Measurements from ENCODE around the gene RAB37. TPM values are rescaled to one million over a fixed set of nuclear protein-coding genes. Genes with fewer than 3 reads are reported as not detected.
A peak's percentile ranks its signal among the peaks of the same experiment; 100 is the strongest.

RAB37 gene
- total and polyA plus RNA-seq, 7 donors = 0.62 to 0.82 (median 0.69) TPM

DNA sequence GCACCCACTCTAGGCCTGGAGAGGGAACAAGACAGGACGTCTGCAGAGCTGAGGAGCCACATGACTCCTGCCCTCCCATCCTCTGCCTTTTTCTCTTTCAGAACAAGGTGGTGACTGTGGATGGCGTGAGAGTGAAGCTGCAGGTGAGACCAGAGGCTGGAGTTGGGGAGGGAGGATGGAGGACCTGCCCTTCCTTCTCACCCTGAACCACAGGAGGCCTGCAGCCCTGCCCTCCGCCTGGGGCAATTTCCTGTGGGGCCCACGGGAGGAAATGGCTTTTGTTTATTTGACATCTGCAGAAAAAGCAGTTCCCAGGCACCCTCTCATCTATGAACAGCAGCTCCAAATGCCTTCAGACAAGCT lies 5.1 kb downstream of the RAB37 start:
- intact Hi-C loops (cut with DNase I) = loop anchor here in 1 of 2 donors (2.0 kb wide), 1 partner anchor 121 kb away; no protein-coding TSS in a partner anchor
- TF ChIP-seq, protein P1, sequence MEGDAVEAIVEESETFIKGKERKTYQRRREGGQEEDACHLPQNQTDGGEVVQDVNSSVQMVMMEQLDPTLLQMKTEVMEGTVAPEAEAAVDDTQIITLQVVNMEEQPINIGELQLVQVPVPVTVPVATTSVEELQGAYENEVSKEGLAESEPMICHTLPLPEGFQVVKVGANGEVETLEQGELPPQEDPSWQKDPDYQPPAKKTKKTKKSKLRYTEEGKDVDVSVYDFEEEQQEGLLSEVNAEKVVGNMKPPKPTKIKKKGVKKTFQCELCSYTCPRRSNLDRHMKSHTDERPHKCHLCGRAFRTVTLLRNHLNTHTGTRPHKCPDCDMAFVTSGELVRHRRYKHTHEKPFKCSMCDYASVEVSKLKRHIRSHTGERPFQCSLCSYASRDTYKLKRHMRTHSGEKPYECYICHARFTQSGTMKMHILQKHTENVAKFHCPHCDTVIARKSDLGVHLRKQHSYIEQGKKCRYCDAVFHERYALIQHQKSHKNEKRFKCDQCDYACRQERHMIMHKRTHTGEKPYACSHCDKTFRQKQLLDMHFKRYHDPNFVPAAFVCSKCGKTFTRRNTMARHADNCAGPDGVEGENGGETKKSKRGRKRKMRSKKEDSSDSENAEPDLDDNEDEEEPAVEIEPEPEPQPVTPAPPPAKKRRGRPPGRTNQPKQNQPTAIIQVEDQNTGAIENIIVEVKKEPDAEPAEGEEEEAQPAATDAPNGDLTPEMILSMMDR (IDR thresholded peaks at IDR 0.05) = no peak
- Histone ChIP-seq H3K27ac (no peak overlapping the region), H3K4me3 (no peak overlapping the region), H3K4me1 (no peaks in the 10 kb centered on the region), H3K9me3 (no peaks in the 10 kb centered on the region), H3K36me3 (ENCODE audit: insufficient read depth in 1 of 2, low read depth in 1 of 2) (no peaks in the 10 kb centered on the region), H3K27me3 (ENCODE audit: insufficient read depth in 3 of 3, low read length in 2 of 3) (peaks cover 0 to 41% (median 14%) of the 10 kb centered on the region in 3 donors)
- no peak for ATAC-seq
- 54 to 67% (median 62%) methylated on average over 4 of the region's 4 CpGs for WGBS, 3 donors
- no peak for DNase-seq

DNA sequence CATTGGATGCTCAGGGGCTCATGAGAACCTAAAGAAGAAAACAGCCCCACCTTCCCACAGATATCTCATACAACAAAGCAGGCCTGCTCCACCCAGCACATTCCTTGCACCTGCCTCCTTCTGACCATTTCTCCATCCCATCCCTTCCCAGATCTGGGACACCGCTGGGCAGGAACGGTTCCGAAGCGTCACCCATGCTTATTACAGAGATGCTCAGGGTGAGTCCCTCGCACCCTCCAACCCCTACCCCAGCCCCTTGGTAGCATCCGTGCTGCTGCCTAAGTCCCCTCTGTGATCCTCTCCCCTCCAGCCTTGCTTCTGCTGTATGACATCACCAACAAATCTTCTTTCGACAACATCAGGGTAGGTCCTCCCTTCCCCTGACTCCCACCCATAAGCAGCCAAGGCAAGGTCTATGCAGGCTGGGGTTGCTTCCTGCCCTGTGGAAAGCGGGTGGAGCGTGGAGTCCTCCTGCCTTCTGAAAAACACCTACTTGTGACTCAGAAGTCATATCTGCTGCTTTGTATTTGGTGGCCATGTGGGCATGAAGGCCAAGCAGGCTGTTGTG lies 6.0 kb downstream of the RAB37 start:
- Histone ChIP-seq H3K36me3 (ENCODE audit: insufficient read depth in 1 of 2, low read depth in 1 of 2) (no peaks in the 10 kb centered on the region), H3K9me3 (no peaks in the 10 kb centered on the region), H3K4me1 (peaks cover 5% of the 10 kb centered on the region), H3K4me3 (no peak overlapping the region), H3K27me3 (ENCODE audit: insufficient read depth in 3 of 3, low read length in 2 of 3) (peaks cover 0 to 32% (median 5%) of the 10 kb centered on the region in 3 donors), H3K27ac (no peak overlapping the region)
- TF ChIP-seq, protein P1 (IDR thresholded peaks at IDR 0.05) = no peak
- WGBS, 3 donors = 93 to 94% (median 94%) methylated on average over 9 of the region's 9 CpGs
- no peak for DNase-seq
- intact Hi-C loops (cut with DNase I) = loop anchor here in 1 of 2 donors (2.0 kb wide), 1 partner anchor 120 kb away; no protein-coding TSS in a partner anchor
- ATAC-seq = no peak

GRCh38 chr17:74743755-74744154 lies 6.7 kb downstream of the RAB37 start:
- H3K27ac ChIP-seq = no peak overlapping the region
- ATAC-seq = no peak
- H3K4me3 ChIP-seq = no peak overlapping the region
- no peaks in the 10 kb centered on the region for H3K9me3 ChIP-seq
- no peaks in the 10 kb centered on the region for H3K36me3 ChIP-seq (ENCODE audit: insufficient read depth in 1 of 2, low read depth in 1 of 2)
- H3K4me1 ChIP-seq = peaks cover 5% of the 10 kb centered on the region
- 80 to 93% (median 85%) methylated on average over 2 of the region's 2 CpGs for WGBS, 3 donors
- intact Hi-C loops (cut with DNase I) = loop anchor here (1.0 to 2.0 kb wide), 4 partner anchors 27 to 121 kb away; no protein-coding TSS in a partner anchor
- DNase-seq = no peak
- TF ChIP-seq, protein P1 (IDR thresholded peaks at IDR 0.05) = no peak
- H3K27me3 ChIP-seq (ENCODE audit: insufficient read depth in 3 of 3, low read length in 2 of 3) = peaks cover 0 to 25% (median 1%) of the 10 kb centered on the region in 3 donors

DNA sequence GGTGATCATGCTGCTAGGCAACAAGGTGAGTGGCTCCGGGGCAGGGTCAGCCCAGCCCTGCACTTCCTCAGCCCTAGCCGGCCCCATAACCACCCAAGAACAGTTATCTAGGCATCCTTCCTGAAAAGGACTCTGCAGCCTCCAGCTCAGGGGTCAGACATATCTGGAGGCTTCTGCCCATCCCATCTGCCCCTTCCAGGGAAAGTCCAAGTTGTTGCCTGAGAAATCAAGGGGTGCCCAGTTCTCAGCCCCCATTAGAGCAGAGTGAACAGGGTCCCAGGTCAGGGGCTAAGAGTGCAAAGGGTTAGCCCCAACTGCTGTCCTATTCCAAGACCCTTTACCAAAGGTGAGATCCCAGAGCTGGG lies 7.3 kb downstream of the RAB37 start:
- Histone ChIP-seq H3K4me3 (peak overlapping the region; percentile 42), H3K36me3 (ENCODE audit: insufficient read depth in 1 of 2, low read depth in 1 of 2) (no peaks in the 10 kb centered on the region), H3K9me3 (no peaks in the 10 kb centered on the region), H3K27ac (no peak overlapping the region), H3K27me3 (ENCODE audit: insufficient read depth in 3 of 3, low read length in 2 of 3) (peaks cover 0 to 23% (median 3%) of the 10 kb centered on the region in 3 donors), H3K4me1 (peaks cover 5% of the 10 kb centered on the region)
- ATAC-seq = no peak
- TF ChIP-seq, protein P1 (IDR thresholded peaks at IDR 0.05) = no peak
- DNase-seq = no peak
- WGBS, 3 donors = 64 to 77% (median 67%) methylated on average over 2 of the region's 2 CpGs
- intact Hi-C loops (cut with DNase I) = loop anchor here (1.0 to 2.0 kb wide), 3 partner anchors 26 to 120 kb away; no protein-coding TSS in a partner anchor

All from psoas muscle (tissue), 8 donors.